ENCODE measurements around the gene CRHR2. TPM values are rescaled to one million over a fixed set of nuclear protein-coding genes. Genes with fewer than 3 reads are reported as not detected.
"Not testable (repeated sequence)": the region's sequence is repeated elsewhere in the genome, so short reads cannot be mapped to it uniquely, and the experiment has no call there.

CRHR2 gene
- total RNA-seq, 2 donors from 2014 or later: 0.16 TPM; not detected in 1

- intact Hi-C loops (cut with DNase I): no loop called here
- DNase-seq: no peak
- Histone ChIP-seq H3K27me3 (no peaks in the 10 kb centered on the region), H3K27ac (no peak overlapping the region), H3K4me1 (no peaks in the 10 kb centered on the region), H3K9ac (ENCODE audit: low read depth in 2 of 2, low read length in 2 of 2) (no peak overlapping the region), H3K36me3 (no peaks in the 10 kb centered on the region), H3K4me3 (no peak overlapping the region), H3K9me3 (no peaks in the 10 kb centered on the region)
- TF ChIP-seq, protein P1, sequence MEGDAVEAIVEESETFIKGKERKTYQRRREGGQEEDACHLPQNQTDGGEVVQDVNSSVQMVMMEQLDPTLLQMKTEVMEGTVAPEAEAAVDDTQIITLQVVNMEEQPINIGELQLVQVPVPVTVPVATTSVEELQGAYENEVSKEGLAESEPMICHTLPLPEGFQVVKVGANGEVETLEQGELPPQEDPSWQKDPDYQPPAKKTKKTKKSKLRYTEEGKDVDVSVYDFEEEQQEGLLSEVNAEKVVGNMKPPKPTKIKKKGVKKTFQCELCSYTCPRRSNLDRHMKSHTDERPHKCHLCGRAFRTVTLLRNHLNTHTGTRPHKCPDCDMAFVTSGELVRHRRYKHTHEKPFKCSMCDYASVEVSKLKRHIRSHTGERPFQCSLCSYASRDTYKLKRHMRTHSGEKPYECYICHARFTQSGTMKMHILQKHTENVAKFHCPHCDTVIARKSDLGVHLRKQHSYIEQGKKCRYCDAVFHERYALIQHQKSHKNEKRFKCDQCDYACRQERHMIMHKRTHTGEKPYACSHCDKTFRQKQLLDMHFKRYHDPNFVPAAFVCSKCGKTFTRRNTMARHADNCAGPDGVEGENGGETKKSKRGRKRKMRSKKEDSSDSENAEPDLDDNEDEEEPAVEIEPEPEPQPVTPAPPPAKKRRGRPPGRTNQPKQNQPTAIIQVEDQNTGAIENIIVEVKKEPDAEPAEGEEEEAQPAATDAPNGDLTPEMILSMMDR (IDR thresholded peaks at IDR 0.05): no peak
Observed at GRCh38 chr7:30722187-30722586, 39.9 kb upstream of the CRHR2 start.

GRCh38 chr7:30721211-30721610, 39.0 kb upstream of the CRHR2 start:
- TF ChIP-seq, protein P1 (IDR thresholded peaks at IDR 0.05): no peak
- no peaks in the 10 kb centered on the region for H3K27me3 ChIP-seq
- intact Hi-C loops (cut with DNase I): no loop called here

GRCh38 chr7:30719434-30719833, 37.2 kb upstream of the CRHR2 start:
- H3K27ac ChIP-seq; H3K27me3 ChIP-seq; H3K9ac ChIP-seq (ENCODE audit: low read depth in 2 of 2, low read length in 2 of 2); H3K36me3 ChIP-seq; H3K9me3 ChIP-seq; intact Hi-C loops (cut with DNase I); H3K4me1 ChIP-seq; DNase-seq; H3K4me3 ChIP-seq: not testable (repeated sequence)

More at GRCh38 chr7:30721211-30721610, 39.0 kb upstream of the CRHR2 start:
- H3K36me3 ChIP-seq: no peaks in the 10 kb centered on the region
- no peak overlapping the region for H3K27ac ChIP-seq
- no peaks in the 10 kb centered on the region for H3K4me1 ChIP-seq
- no peak overlapping the region for H3K4me3 ChIP-seq
- no peak for DNase-seq
- H3K9ac ChIP-seq (ENCODE audit: low read depth in 2 of 2, low read length in 2 of 2): no peak overlapping the region
- H3K9me3 ChIP-seq: no peaks in the 10 kb centered on the region

GRCh38 chr7:30717181-30717580, 34.9 kb upstream of the CRHR2 start:
- Histone ChIP-seq H3K27me3 (no peaks in the 10 kb centered on the region), H3K9me3 (no peaks in the 10 kb centered on the region), H3K4me3 (no peak overlapping the region), H3K36me3 (no peaks in the 10 kb centered on the region), H3K9ac (ENCODE audit: low read depth in 2 of 2, low read length in 2 of 2) (no peak overlapping the region), H3K4me1 (no peaks in the 10 kb centered on the region), H3K27ac (no peak overlapping the region)
- TF ChIP-seq, protein P1 (IDR thresholded peaks at IDR 0.05): no peak
- no peak for DNase-seq
- intact Hi-C loops (cut with DNase I): no loop called here

- intact Hi-C loops (cut with DNase I): no loop called here
- TF ChIP-seq, protein P1 (IDR thresholded peaks at IDR 0.05): no peak
- H3K4me1 ChIP-seq: no peaks in the 10 kb centered on the region
- no peak overlapping the region for H3K4me3 ChIP-seq
- H3K9ac ChIP-seq (ENCODE audit: low read depth in 2 of 2, low read length in 2 of 2): no peak overlapping the region
- no peaks in the 10 kb centered on the region for H3K36me3 ChIP-seq
- H3K27me3 ChIP-seq: no peaks in the 10 kb centered on the region
- H3K27ac ChIP-seq: no peak overlapping the region
- no peaks in the 10 kb centered on the region for H3K9me3 ChIP-seq
- no peak for DNase-seq
Observed at GRCh38 chr7:30714129-30714528, 31.9 kb upstream of the CRHR2 start.

GRCh38 chr7:30713392-30713791, 31.1 kb upstream of the CRHR2 start:
- Histone ChIP-seq H3K27me3 (no peaks in the 10 kb centered on the region), H3K27ac (no peak overlapping the region), H3K4me3 (no peak overlapping the region), H3K4me1 (no peaks in the 10 kb centered on the region), H3K36me3 (no peaks in the 10 kb centered on the region), H3K9ac (ENCODE audit: low read depth in 2 of 2, low read length in 2 of 2) (no peak overlapping the region), H3K9me3 (no peaks in the 10 kb centered on the region)
- TF ChIP-seq, protein P1 (IDR thresholded peaks at IDR 0.05): no peak
- intact Hi-C loops (cut with DNase I): no loop called here
- DNase-seq: no peak

All from colonic mucosa (tissue), 4 donors.